HG03139 (cell line): Measurements from ENCODE around the gene TMEM260.
"Not testable (repeated sequence)": the region's sequence is repeated elsewhere in the genome, so short reads cannot be mapped to it uniquely, and the experiment has no call there.

Experiments used
- ATAC-seq: cut with Tn5 transposase; IDR thresholded peaks from one replicate; pipeline ENCODE4 v1.9.1; 2021; ENCODE audit not compliant: unreplicated experiment

The TMEM260 gene

GRCh38 chr14:56667290-56667689 is 87.7 kb downstream of the TMEM260 start:
- not testable (repeated sequence) for ATAC-seq

- ATAC-seq, result no peak
These were observed 96.4 kb downstream of the TMEM260 start for GRCh38 chr14:56676042-56676441.

DNA sequence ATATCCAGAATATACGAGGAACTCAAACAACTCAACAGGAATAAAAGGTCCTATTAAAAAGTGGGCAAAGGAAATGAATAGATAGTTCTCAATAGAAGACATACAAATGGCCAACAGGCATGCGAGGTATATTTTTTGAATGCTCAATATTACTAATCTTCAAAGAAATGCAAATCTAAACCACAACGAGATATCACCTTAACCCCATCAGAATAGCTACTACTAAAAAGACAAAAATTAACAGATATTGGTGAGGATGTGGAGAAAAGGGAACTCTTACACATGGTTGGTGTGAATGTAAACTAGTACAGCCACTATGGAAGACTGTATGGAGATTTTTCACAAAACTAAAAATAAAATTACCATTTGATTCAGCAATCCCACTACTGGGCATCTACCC is 99.2 kb downstream of the TMEM260 start:
- no peak for ATAC-seq

DNA sequence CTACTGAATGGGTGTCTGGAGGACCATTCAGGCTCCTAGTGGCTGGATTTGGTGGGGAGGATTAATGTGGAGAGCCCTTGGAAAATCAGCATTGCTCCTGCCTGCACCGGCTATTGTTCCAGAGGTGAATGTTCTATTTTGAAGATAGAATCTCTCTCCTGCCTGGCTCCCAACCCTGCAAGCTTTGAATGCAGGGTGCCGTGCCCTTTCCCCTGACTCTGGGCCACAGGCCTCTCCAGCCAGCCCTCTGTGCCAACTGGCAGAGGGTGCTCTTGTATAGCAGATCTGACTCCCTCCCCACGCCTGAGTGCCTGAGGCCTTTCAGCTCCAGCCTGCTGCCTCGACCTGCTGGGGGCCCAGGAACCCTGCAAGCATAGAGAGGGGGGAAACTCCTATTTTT is 106.8 kb downstream of the TMEM260 start:
- ATAC-seq, result no peak

GRCh38 chr14:56687123-56687522 is 107.5 kb downstream of the TMEM260 start:
- ATAC-seq, result no peak

- no peak for ATAC-seq
These were observed 115.0 kb downstream of the TMEM260 start for GRCh38 chr14:56694609-56695008.

- not testable (repeated sequence) for ATAC-seq
These were observed 115.6 kb downstream of the TMEM260 start for GRCh38 chr14:56695216-56695615.
